IMR-90 (cell line): Measurements from ENCODE around the gene CDH16.

Experiments used
- CTCF ChIP-seq: conservative IDR thresholded peaks from 2 replicates; pipeline ENCODE4 v1.5.1; 2012; ENCODE audit warnings: mild to moderate bottlenecking, low read depth, low read length, improper control_type of control experiment
- MAZ ChIP-seq: IDR thresholded peaks from 2 replicates; pipeline ENCODE4 v1.6.1; 2012; ENCODE audit warnings: low read depth, mild to moderate bottlenecking, low read length, improper control_type of control experiment, moderate library complexity, borderline replicate concordance
- MXI1 ChIP-seq: IDR thresholded peaks from 2 replicates; pipeline ENCODE4 v1.6.1; 2012; ENCODE audit warnings: low read depth, mild to moderate bottlenecking, low read length, moderate library complexity, borderline replicate concordance
- POLR2A ChIP-seq: IDR thresholded peaks from 2 replicates; pipeline ENCODE4 v1.6.1; 2012; ENCODE audit warnings: mild to moderate bottlenecking, low read depth, low read length

- peak; percentile 84 for TF ChIP-seq CTCF
- TF ChIP-seq POLR2A = no peak
- TF ChIP-seq MAZ = no peak
- no peak for TF ChIP-seq MXI1
These were observed 35.5 kb upstream of the CDH16 start for GRCh38 chr16:66954097-66954659.
